ENCODE measurements around the gene SPP2. TPM values are rescaled to one million over a fixed set of nuclear protein-coding genes. Genes with fewer than 3 reads are reported as not detected.

The SPP2 gene
- total and polyA plus RNA-seq, 3 donors from 2014 or later, result not detected

GRCh38 chr2:234033174-234033573, 17.3 kb upstream of the SPP2 start:
- DNase-seq, result no peak
- TF ChIP-seq CTCF (IDR thresholded peaks at IDR 0.05) (no peak), POLR2A (IDR thresholded peaks at IDR 0.05) (no peak)
- 84 to 93% methylated on average over 3 of the region's 3 CpGs for WGBS, 2 donors
- Histone ChIP-seq H3K36me3 (ENCODE audit: low read depth, missing control alignments) (no peaks in the 10 kb centered on the region), H3K27me3 (no peaks in the 10 kb centered on the region), H3K4me1 (no peaks in the 10 kb centered on the region), H3K27ac (no peak overlapping the region), H3K4me3 (no peak overlapping the region), H3K9me3 (no peaks in the 10 kb centered on the region)
- intact Hi-C loops (cut with DNase I; ENCODE audit: low total_unique reads), result no loop called here

GRCh38 chr2:234033885-234034284, 16.6 kb upstream of the SPP2 start:
- TF ChIP-seq POLR2A (IDR thresholded peaks at IDR 0.05) (no peak), CTCF (IDR thresholded peaks at IDR 0.05) (no peak)
- H3K27ac ChIP-seq, result no peak overlapping the region
- no peak for DNase-seq
- no peaks in the 10 kb centered on the region for H3K36me3 ChIP-seq (ENCODE audit: low read depth, missing control alignments)
- H3K27me3 ChIP-seq, result no peaks in the 10 kb centered on the region
- 79 to 98% methylated on average over 2 of the region's 2 CpGs for WGBS, 2 donors
- H3K4me1 ChIP-seq, result no peaks in the 10 kb centered on the region
- no peaks in the 10 kb centered on the region for H3K9me3 ChIP-seq
- intact Hi-C loops (cut with DNase I; ENCODE audit: low total_unique reads), result no loop called here
- no peak overlapping the region for H3K4me3 ChIP-seq

- H3K4me1 ChIP-seq, result no peaks in the 10 kb centered on the region
- no peaks in the 10 kb centered on the region for H3K36me3 ChIP-seq (ENCODE audit: low read depth, missing control alignments)
- DNase-seq, result no peak
- TF ChIP-seq CTCF (IDR thresholded peaks at IDR 0.05), result no peak
- TF ChIP-seq POLR2A (IDR thresholded peaks at IDR 0.05), result no peak
- H3K9me3 ChIP-seq, result no peaks in the 10 kb centered on the region
- intact Hi-C loops (cut with DNase I; ENCODE audit: low total_unique reads), result no loop called here
- H3K4me3 ChIP-seq, result no peak overlapping the region
- H3K27me3 ChIP-seq, result no peaks in the 10 kb centered on the region
- no peak overlapping the region for H3K27ac ChIP-seq
- WGBS, 2 donors, result 77 to 87% methylated on average over 2 of the region's 2 CpGs
These were observed 12.3 kb upstream of the SPP2 start for GRCh38 chr2:234038076-234038802.

- no peaks in the 10 kb centered on the region for H3K4me1 ChIP-seq
- H3K9me3 ChIP-seq, result no peaks in the 10 kb centered on the region
- no peaks in the 10 kb centered on the region for H3K27me3 ChIP-seq
- no peak overlapping the region for H3K27ac ChIP-seq
- WGBS, 2 donors, result 32 to 38% methylated on average over 1 of the region's 1 CpG
- intact Hi-C loops (cut with DNase I; ENCODE audit: low total_unique reads), result no loop called here
- DNase-seq, result no peak
- TF ChIP-seq POLR2A (IDR thresholded peaks at IDR 0.05), result no peak
- TF ChIP-seq CTCF (IDR thresholded peaks at IDR 0.05), result no peak
- H3K4me3 ChIP-seq, result no peak overlapping the region
- no peaks in the 10 kb centered on the region for H3K36me3 ChIP-seq (ENCODE audit: low read depth, missing control alignments)
These were observed 6.3 kb upstream of the SPP2 start for GRCh38 chr2:234044157-234044556.

GRCh38 chr2:234046521-234046920, 4.0 kb upstream of the SPP2 start:
- Histone ChIP-seq H3K36me3 (ENCODE audit: low read depth, missing control alignments) (no peaks in the 10 kb centered on the region), H3K4me1 (no peaks in the 10 kb centered on the region), H3K4me3 (no peak overlapping the region), H3K9me3 (no peaks in the 10 kb centered on the region), H3K27me3 (no peaks in the 10 kb centered on the region), H3K27ac (no peak overlapping the region)
- TF ChIP-seq CTCF (IDR thresholded peaks at IDR 0.05) (no peak), POLR2A (IDR thresholded peaks at IDR 0.05) (no peak)
- 76 to 82% methylated on average over 3 of the region's 3 CpGs for WGBS, 2 donors
- intact Hi-C loops (cut with DNase I; ENCODE audit: low total_unique reads), result no loop called here
- no peak for DNase-seq
